Adrenal gland (tissue), 5 donors: ENCODE results near the gene DPEP2.

ENCODE experiments used
- POLR2A ChIP-seq, 2 donors: fragments of 450-650 bp; IDR thresholded peaks; one replicate each; pipeline ENCODE4 v1.6.1; 2017; ENCODE audit warnings: antibody characterized with exemption in 2 of 2, mild to moderate bottlenecking in 2 of 2, moderate library complexity in 1 of 2
- TF ChIP-seq, protein P1 (sequence below), 6 experiments: fragments of 450-650 bp in 4 of 6; fragments of 200-600 bp in 2 of 6; sonication (generic) in 1 of 6; IDR thresholded peaks; 1 replicate in 5 of 6; 2 replicates in 1 of 6; pipeline versions ENCODE4 v1.5.1 to v1.8.0; 2016 to 2021; ENCODE audit warnings: antibody characterized with exemption in 6 of 6, mild to moderate bottlenecking in 2 of 6, moderate library complexity in 1 of 6
- donor health status: DM: no; HTN: no; CAD: no.

DNA sequence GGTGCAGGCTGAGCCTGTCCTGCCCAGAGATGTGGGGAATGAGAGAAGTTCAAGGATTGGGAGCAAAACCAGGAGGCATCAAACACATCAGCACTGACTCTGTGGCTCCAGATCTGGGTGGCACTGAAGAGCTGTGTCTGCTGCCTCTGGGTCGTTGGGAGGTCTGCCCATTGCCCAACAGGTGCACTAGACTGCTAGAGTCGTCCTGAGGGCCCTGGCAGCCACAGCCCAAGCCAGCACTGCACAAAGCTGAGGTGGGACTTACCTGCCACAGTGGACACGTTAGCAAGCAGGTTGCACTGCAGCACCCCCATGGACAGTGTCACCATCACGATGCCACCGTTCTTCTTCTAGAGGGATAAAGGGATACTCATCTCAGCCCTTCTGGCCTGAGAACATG, 22.3 kb downstream of the DPEP2 start:
- TF ChIP-seq, protein P1, sequence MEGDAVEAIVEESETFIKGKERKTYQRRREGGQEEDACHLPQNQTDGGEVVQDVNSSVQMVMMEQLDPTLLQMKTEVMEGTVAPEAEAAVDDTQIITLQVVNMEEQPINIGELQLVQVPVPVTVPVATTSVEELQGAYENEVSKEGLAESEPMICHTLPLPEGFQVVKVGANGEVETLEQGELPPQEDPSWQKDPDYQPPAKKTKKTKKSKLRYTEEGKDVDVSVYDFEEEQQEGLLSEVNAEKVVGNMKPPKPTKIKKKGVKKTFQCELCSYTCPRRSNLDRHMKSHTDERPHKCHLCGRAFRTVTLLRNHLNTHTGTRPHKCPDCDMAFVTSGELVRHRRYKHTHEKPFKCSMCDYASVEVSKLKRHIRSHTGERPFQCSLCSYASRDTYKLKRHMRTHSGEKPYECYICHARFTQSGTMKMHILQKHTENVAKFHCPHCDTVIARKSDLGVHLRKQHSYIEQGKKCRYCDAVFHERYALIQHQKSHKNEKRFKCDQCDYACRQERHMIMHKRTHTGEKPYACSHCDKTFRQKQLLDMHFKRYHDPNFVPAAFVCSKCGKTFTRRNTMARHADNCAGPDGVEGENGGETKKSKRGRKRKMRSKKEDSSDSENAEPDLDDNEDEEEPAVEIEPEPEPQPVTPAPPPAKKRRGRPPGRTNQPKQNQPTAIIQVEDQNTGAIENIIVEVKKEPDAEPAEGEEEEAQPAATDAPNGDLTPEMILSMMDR (IDR thresholded peaks at IDR 0.05), result no peak
- TF ChIP-seq POLR2A (IDR thresholded peaks at IDR 0.05), result no peak
